ENCODE measurements around the gene NXPH2.

Gene NXPH2

DNA sequence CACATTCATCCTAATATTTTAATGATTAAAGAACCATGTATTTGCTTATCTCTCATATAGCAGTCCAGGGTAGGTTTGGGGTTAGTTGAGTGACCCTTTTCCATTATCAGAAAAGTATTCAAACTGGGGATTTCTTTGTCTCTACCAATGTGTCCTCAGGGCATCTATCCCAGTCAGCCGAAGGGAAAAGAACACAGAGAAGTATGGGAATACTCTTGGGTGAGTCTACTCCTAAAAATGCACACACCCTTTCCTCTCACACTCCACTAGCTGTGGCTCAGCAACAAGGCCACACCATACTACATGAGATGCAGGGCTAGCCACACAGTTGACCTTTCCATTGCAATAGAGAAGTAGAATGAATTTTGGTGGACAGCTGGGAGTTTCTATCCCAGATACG is 114.3 kb downstream of the NXPH2 start:
- TF ChIP-seq, protein P1, sequence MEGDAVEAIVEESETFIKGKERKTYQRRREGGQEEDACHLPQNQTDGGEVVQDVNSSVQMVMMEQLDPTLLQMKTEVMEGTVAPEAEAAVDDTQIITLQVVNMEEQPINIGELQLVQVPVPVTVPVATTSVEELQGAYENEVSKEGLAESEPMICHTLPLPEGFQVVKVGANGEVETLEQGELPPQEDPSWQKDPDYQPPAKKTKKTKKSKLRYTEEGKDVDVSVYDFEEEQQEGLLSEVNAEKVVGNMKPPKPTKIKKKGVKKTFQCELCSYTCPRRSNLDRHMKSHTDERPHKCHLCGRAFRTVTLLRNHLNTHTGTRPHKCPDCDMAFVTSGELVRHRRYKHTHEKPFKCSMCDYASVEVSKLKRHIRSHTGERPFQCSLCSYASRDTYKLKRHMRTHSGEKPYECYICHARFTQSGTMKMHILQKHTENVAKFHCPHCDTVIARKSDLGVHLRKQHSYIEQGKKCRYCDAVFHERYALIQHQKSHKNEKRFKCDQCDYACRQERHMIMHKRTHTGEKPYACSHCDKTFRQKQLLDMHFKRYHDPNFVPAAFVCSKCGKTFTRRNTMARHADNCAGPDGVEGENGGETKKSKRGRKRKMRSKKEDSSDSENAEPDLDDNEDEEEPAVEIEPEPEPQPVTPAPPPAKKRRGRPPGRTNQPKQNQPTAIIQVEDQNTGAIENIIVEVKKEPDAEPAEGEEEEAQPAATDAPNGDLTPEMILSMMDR (IDR thresholded peaks at IDR 0.05; ENCODE audit: insufficient read depth, low read length, poor library complexity, severe bottlenecking), result no peak
- no peak for TF ChIP-seq EZH2phosphoT487 (conservative IDR thresholded peaks at IDR 0.05; ENCODE audit: low read length)
- no peak overlapping the region for H3K4me2 ChIP-seq (ENCODE audit: low read depth, low read length, poor library complexity, severe bottlenecking)
- H3K9me3 ChIP-seq (ENCODE audit: insufficient read depth, low read length), result no peaks in the 10 kb centered on the region
- H2AFZ ChIP-seq (ENCODE audit: low read depth, low read length, severe bottlenecking), result no peak overlapping the region
- no peak overlapping the region for H3K4me3 ChIP-seq (ENCODE audit: insufficient read depth, low read length, poor library complexity, severe bottlenecking)
- no peaks in the 10 kb centered on the region for H3K36me3 ChIP-seq (ENCODE audit: low read length)
- no peaks in the 10 kb centered on the region for H3F3A ChIP-seq (ENCODE audit: insufficient read depth)
- H3K9me2 ChIP-seq (replicated peaks; ENCODE audit: insufficient read depth, low read length), result no peaks in the 10 kb centered on the region
- H3K9ac ChIP-seq (ENCODE audit: low read length), result no peak overlapping the region
- H4K20me1 ChIP-seq (ENCODE audit: low read depth, low read length), result no peaks in the 10 kb centered on the region
- H3K27ac ChIP-seq (ENCODE audit: low read depth, low read length), result no peak overlapping the region
- no peaks in the 10 kb centered on the region for H3K27me3 ChIP-seq (ENCODE audit: low read length)
- H3K79me2 ChIP-seq (ENCODE audit: insufficient read depth, low read length), result no peaks in the 10 kb centered on the region

DNA sequence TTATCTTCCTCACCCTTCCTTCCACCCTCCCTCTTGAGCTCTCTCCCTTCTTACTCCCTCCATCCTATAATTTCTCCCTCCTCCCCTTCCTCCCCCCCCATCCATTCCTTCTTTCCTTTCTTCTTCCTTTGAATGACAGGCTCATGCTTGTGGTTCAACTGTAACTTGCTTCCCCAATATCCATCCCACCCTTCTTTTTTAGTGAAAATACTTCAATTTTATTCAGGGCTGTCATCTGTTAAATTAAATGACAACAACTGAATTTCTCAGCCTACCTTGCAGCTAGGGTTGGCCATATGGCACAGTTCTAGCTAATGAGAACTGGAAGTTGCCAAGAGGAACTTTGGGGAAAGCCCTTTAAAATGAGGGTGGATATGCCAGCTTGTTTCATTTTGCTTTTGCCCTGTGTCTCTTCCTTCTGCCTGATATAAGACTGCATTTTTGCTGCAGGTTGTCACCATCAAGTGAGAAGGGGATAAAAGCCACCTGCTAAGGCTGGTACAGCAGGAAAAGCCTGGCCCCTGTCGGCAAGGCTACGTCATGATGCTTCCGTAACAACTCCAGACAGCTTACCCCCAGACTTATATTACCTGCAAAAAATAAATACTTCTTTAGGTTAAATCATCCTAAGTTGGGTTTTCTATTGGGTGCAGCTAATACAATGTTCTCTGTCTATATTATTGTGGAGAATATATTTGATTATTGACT is 121.8 kb downstream of the NXPH2 start:
- no peak overlapping the region for H3K4me3 ChIP-seq (ENCODE audit: insufficient read depth, low read length, poor library complexity, severe bottlenecking)
- H3K9ac ChIP-seq (ENCODE audit: low read length), result no peak overlapping the region
- no peaks in the 10 kb centered on the region for H4K20me1 ChIP-seq (ENCODE audit: low read depth, low read length)
- no peak overlapping the region for H2AFZ ChIP-seq (ENCODE audit: low read depth, low read length, severe bottlenecking)
- TF ChIP-seq EZH2phosphoT487 (conservative IDR thresholded peaks at IDR 0.05; ENCODE audit: low read length), result no peak
- TF ChIP-seq, protein P1 (IDR thresholded peaks at IDR 0.05; ENCODE audit: insufficient read depth, low read length, poor library complexity, severe bottlenecking), result no peak
- H3K36me3 ChIP-seq (ENCODE audit: low read length), result no peaks in the 10 kb centered on the region
- H3K79me2 ChIP-seq (ENCODE audit: insufficient read depth, low read length), result no peaks in the 10 kb centered on the region
- H3K27me3 ChIP-seq (ENCODE audit: low read length), result no peaks in the 10 kb centered on the region
- H3K9me2 ChIP-seq (replicated peaks; ENCODE audit: insufficient read depth, low read length), result no peaks in the 10 kb centered on the region
- H3K4me2 ChIP-seq (ENCODE audit: low read depth, low read length, poor library complexity, severe bottlenecking), result no peak overlapping the region
- no peaks in the 10 kb centered on the region for H3F3A ChIP-seq (ENCODE audit: insufficient read depth)
- H3K27ac ChIP-seq (ENCODE audit: low read depth, low read length), result no peak overlapping the region
- no peaks in the 10 kb centered on the region for H3K9me3 ChIP-seq (ENCODE audit: insufficient read depth, low read length)

DNA sequence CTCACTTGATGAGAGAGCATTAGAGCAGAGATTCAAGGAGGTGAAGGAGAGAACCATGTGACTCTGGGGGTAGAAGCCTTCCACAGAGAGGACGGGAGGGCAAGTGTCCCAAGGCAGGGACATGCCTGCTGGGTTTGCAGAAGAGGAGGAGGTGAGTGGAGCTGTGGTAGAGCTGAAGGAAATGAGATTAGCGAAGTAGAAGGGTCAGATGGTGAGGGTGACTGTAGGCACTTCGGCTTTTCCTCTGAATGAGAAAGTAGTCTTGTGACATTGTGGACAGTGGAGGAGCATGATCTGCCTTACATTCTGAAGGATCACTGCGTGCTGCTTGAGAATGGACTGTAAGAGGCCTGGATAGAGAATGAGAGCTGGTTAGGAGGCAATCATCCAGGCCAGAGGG is 126.0 kb downstream of the NXPH2 start:
- H3K9me3 ChIP-seq (ENCODE audit: insufficient read depth, low read length), result no peaks in the 10 kb centered on the region
- no peak for TF ChIP-seq EZH2phosphoT487 (conservative IDR thresholded peaks at IDR 0.05; ENCODE audit: low read length)
- TF ChIP-seq, protein P1 (IDR thresholded peaks at IDR 0.05; ENCODE audit: insufficient read depth, low read length, poor library complexity, severe bottlenecking), result no peak

More for the DNA sequence above, 126.0 kb downstream of the NXPH2 start:
- H2AFZ ChIP-seq (ENCODE audit: low read depth, low read length, severe bottlenecking), result no peak overlapping the region
- no peaks in the 10 kb centered on the region for H3K79me2 ChIP-seq (ENCODE audit: insufficient read depth, low read length)
- H3K9me2 ChIP-seq (replicated peaks; ENCODE audit: insufficient read depth, low read length), result no peaks in the 10 kb centered on the region
- no peaks in the 10 kb centered on the region for H4K20me1 ChIP-seq (ENCODE audit: low read depth, low read length)
- no peak overlapping the region for H3K9ac ChIP-seq (ENCODE audit: low read length)
- H3K36me3 ChIP-seq (ENCODE audit: low read length), result no peaks in the 10 kb centered on the region
- H3K27me3 ChIP-seq (ENCODE audit: low read length), result no peaks in the 10 kb centered on the region
- no peaks in the 10 kb centered on the region for H3F3A ChIP-seq (ENCODE audit: insufficient read depth)
- no peak overlapping the region for H3K4me2 ChIP-seq (ENCODE audit: low read depth, low read length, poor library complexity, severe bottlenecking)
- no peak overlapping the region for H3K27ac ChIP-seq (ENCODE audit: low read depth, low read length)
- no peak overlapping the region for H3K4me3 ChIP-seq (ENCODE audit: insufficient read depth, low read length, poor library complexity, severe bottlenecking)
